ENCODE data around the gene ICE2.
"Not testable (repeated sequence)": the region's sequence is repeated elsewhere in the genome, so short reads cannot be mapped to it uniquely, and the experiment has no call there.

Gene ICE2

DNA sequence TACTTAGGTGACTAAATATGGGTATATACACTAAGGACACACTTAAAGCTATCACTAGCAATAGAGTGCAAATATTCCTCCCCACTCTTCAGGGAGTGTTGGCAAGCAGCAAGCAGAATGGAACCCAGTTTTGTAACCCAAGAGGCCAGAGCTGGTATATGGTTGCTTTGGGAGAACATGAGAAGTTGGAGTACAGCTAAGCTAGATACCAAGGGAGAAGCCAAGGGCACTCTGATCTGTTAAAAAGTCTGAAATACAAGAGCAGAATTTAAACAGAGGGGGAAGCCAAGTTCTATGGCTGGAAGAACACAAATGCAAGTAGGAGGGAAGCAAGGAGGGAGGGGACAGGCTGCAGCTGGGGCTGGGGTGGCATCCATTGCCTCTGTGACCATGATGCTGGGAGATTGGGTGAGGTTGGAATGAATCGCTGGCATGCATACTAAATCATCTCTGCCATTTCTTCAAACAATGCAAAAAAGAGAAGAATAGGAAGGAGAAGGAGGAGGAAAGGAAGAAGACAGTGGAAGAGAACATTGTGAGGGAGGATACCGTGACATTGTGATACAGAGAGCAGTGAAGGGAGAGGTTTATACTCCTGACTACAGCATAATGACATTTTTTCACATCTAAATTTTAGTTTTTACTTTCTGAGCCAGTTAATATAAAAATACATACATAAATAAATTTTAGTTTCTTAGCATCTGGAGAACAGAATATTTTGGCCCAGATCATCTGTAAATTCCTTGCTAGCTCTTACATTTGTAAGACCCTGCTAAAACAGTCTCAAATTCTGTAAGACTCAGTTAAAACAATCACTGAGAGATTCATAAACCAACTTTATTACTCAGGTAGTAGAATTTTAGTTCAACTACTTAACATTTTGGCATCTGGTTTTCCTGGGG is 72.2 kb downstream of the ICE2 start:
- DNase-seq: no peak

GRCh38 chr15:60405399-60405798 is 73.5 kb downstream of the ICE2 start:
- DNase-seq: no peak

DNA sequence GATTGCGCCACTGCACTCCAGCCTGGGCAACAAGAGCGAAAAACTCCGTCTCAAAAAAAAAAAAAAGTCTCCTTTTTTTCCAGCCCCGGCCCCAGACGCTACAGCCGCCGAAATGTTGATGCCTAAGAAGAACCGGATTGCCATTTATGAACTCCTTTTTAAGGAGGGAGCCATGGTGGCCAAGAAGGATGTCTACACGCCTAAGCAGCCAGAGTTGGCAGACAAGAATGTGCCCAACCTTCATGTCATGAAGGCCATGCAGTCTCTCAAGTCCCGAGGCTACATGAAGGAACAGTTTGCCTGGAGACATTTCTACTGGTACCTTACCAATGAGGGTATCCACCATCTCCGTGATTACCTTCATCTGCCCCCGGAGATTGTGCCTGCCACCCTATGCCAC is 74.6 kb downstream of the ICE2 start:
- not testable (repeated sequence) for DNase-seq

DNA sequence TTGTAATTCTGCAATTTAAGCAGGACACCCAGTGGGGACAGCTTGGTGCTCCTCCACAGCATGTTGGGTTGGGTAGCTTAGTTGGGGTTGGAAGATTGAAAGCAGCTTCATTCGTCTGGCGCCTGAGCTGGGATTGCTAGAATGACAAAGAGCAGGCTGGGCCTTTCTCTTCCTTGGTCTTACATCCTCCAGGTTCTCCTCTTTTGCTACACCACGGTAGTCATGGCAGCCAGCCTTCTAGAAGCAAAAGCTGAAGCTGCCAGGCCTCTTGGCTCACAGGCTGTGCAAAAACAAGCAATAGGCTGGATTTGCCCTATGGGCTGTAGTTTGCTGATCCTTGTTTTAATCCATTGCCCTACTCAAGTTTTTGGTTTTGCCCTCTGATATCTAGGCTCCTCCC is 78.0 kb downstream of the ICE2 start:
- DNase-seq: no peak

DNA sequence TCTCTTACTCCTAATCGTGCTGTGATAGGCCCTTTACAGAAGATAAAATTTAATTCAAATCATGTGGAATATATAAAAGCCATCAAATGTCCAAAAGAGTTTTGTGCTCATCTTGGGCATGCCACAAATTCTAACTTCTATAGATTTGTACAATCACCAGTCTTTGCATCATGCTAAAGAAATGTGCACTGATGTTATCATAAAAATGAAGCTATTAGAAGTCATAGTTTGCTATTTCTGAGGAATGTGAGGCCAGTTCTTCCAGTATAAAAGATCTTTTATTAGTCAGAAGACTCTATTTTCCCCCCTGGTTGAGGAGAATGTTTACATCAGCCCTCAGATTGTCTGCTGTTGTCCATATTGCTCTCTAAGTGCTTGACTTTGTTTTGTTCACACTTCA is 79.0 kb downstream of the ICE2 start:
- no peak for DNase-seq

DNA sequence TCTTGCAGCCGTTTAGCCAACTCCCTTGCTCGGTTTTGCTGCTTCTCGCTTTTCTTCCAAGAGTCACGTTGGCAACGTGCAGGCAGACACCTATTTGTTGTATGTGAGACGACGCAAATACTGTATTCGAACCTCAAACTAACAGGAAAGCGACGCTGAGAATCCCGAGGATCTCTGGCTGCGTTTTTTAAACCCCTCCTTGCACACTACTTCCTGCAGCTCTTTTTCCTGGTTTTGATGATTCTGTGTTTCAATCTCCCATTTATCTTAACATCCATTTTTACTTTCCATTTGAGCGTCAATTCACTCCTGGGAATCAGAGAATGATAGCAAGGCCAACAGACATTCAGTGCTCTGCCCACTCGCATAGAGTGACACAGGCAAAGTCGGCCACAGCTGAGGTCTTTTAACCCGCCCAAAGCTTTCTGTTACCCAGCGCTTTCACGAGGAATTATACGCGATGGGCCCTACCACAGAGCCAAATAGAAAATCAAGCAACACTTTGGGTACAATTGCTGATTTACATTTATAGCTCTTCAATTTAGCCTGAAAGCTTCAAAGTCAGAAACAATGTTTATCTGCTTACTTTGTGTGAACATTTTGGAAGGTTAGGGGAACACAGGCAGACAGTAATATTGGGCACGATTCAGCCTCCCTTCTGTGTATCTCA is 79.6 kb downstream of the ICE2 start:
- DNase-seq: no peak

DNA sequence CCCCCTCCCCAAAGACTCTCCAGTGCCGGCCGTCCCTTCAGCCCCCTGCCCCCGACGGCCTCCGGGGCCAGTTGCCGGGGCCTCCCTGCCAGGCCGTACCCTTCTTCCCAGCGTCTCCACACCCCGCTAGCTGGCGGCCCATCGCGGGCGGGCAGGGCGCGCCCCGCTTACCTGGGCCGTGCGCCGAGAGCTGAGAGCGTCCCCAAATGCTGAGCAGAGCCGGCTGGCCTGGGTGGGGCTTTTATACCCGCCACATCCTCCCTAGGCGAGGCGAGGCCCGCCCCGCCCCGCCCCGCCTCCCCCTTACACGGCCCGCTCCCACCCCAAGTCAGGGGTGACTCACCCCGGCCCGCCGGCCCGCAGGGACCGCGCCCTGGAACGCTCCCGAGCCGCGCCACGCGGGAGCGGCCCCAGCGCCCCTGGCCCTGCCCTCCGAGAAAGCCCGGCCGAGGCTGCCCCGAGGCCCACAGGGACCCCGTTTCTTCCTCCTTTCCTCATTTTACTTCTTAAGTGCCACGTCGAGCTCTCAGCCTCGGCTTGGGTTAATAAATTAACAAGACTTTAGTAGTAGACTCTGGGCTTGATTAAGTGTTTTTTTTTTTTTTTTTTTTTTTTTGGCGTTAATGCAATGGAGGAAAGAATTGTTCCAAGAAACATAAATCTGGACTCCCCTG is 81.0 kb downstream of the ICE2 start, which contains the start of gene ANXA2:
TSS of gene ANXA2 (minus strand) at position 215 of the 674 bp plus-strand sequence. CDS start 11,911 bp downstream, outside the sequence.
- DNase-seq: no peak

DNA sequence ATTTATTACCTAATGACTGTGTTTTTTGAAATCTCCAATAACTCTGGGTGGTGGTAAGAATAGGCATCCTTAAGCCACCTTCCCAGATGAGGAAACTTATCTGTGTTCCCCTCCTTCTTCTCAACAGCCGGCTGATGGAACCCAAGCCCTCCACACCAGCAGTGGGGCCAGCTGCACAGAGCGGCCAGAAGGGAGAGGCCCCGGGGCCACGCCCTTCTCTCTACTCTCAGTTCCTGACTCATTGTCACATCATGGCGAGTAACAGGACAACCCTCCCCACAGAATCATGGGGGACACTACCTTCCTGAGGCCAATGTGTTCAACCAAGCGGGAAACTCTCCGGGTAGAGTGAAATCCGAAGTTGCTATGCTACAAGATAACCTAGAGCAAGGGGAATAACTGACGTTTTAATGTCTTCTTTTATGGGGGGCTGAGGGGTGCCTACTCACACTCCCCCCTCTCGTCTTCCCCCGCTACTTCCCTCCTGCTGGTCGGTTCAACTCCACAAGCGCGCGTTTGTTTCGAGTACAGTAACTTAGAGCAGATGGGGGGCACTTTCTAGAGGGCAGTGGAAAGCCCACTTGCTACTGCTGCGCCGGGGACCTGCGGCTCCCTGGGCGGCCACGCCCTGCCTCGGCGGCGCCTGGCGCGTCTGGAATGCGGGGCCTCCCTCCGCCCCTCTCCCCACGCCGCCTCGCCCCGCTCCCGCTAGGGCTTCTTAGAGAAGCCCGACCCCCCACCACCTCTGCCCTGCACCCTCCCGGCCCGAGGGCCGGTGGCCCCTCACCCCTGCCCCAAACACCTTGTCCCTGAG is 81.8 kb downstream of the ICE2 start:
- no peak for DNase-seq

DNA sequence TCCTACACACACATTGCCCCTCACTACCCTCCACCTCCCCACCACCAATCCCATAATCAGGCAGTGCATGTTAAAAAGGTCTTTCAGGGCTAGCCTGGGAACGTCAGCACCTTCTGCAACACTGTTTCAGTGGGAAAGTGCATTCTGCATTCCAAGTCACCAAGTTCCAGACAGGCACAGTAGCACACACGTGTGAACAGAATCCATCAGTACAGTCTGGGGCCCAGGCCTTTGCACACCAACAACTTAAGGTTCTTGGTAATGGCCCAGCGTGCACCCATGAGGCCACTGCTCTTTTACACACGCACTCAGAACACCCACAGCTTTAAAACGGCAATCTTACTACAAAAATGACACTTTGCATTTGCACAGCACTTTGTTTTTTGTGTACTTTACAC is 82.4 kb downstream of the ICE2 start:
- no peak for DNase-seq

DNA sequence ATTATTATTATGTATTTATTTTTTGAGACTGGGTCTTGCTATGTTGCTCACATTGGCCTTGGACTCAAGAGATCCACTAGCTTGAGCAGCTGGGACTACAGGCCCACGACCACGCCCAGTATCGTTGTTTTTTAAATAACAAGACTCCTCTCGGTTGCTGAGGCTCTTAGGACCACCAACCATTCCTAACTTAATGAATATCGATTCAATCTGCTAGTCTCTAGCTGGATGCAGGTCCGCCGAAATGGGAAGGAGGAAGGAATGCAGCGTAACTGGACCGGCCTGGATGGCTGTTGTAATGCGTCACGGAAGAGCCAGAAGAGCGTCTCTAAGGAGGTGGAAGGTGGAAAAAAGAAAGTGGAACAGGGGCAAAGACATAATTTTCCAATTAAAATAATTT is 82.8 kb downstream of the ICE2 start:
- DNase-seq: no peak

- DNase-seq: no peak
Observed at GRCh38 chr15:60395276-60396011, 83.5 kb downstream of the ICE2 start.

- DNase-seq: no peak
Observed at GRCh38 chr15:60394689-60395097, 84.2 kb downstream of the ICE2 start.

GRCh38 chr15:60392986-60393790 is 85.8 kb downstream of the ICE2 start:
- DNase-seq: no peak

GRCh38 chr15:60392601-60392985 is 86.3 kb downstream of the ICE2 start:
- DNase-seq: no peak

- no peak for DNase-seq
Observed at GRCh38 chr15:60391722-60392315, 87.1 kb downstream of the ICE2 start.

DNA sequence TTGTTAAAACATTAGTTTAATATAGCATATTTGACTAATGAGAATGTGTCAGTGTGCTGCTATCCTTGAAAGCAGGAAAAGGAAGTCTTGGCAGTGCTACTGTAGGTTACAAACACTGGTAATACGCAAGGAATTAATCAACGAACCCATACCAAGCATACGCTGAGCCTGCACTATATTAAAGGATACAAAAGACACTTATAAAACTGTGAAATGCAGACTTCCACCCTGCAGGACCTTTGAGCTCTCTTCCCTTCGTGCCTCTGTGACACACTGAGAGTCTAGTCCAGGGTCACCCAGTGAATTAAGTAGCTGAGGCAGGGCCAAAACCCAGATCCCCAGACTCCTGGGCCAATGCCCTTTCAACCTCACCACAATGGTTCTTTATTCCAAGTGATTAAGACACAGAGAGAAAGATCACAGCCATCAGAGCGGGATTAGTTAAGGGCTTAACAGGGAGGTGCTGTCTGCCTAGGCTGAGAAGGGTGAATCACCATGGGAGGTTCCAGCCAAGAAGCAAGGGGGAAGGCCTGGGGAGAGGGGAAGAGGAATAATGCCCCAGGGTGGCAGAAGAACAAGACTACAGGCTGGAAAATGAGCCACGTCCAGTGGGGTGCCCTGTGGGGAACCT is 88.0 kb downstream of the ICE2 start:
- DNase-seq: no peak

- DNase-seq: no peak
Observed at GRCh38 chr15:60390231-60390630, 88.7 kb downstream of the ICE2 start.

DNA sequence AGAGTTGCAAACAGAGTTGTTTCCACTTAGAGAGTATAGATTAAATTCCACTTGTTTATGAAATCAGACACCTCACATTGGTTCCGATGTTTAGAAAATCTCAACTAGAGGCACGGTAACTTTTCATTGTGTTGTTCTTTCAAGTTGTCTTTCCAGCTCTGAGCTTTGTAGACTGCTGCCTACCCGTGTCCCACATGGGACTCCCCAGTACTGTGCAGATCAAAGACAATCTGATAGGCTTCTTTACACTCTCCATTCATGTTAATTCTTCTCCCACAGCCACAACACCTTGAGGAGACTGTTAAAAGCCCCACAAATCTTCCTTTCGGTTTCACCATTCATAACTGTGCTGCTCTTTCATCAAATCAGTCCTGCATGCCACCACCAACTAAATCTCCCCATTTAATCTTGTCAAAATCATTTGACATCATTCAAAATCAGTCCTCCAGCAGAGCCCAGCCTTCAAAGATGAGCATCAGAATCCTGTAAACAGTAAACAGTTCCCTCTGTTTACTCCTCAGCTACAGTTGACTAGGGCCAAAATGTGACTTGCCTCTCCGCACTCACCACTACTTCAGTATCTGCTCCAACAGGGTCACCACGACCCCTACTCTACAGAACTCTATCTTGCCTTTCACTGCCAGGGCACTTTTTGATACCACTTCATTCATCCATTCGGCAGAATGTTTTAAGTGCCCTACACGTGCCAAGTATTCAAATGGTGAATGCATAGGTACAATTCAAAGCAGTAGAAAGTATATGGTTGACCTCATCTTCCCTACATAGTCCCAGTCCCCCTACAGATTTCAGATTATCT is 89.5 kb downstream of the ICE2 start:
- no peak for DNase-seq

- no peak for DNase-seq
Observed at GRCh38 chr15:60387321-60387720, 91.6 kb downstream of the ICE2 start.

Data from NCI-H1105 (cell line).